GM12874 (cell line): ENCODE data around the gene PCLAF.

Source experiments
- TF ChIP-seq, protein P1 (sequence below): IDR thresholded peaks from 2 replicates; pipeline ENCODE4 v1.5.1; 2011; ENCODE audit warnings: low read depth, mild to moderate bottlenecking, control low read depth, low read length, moderate library complexity; ENCODE audit not compliant: insufficient read depth

The PCLAF gene

GRCh38 chr15:64355348-64355943 is 25.8 kb downstream of the PCLAF start:
- TF ChIP-seq, protein P1, sequence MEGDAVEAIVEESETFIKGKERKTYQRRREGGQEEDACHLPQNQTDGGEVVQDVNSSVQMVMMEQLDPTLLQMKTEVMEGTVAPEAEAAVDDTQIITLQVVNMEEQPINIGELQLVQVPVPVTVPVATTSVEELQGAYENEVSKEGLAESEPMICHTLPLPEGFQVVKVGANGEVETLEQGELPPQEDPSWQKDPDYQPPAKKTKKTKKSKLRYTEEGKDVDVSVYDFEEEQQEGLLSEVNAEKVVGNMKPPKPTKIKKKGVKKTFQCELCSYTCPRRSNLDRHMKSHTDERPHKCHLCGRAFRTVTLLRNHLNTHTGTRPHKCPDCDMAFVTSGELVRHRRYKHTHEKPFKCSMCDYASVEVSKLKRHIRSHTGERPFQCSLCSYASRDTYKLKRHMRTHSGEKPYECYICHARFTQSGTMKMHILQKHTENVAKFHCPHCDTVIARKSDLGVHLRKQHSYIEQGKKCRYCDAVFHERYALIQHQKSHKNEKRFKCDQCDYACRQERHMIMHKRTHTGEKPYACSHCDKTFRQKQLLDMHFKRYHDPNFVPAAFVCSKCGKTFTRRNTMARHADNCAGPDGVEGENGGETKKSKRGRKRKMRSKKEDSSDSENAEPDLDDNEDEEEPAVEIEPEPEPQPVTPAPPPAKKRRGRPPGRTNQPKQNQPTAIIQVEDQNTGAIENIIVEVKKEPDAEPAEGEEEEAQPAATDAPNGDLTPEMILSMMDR, result no peak

DNA sequence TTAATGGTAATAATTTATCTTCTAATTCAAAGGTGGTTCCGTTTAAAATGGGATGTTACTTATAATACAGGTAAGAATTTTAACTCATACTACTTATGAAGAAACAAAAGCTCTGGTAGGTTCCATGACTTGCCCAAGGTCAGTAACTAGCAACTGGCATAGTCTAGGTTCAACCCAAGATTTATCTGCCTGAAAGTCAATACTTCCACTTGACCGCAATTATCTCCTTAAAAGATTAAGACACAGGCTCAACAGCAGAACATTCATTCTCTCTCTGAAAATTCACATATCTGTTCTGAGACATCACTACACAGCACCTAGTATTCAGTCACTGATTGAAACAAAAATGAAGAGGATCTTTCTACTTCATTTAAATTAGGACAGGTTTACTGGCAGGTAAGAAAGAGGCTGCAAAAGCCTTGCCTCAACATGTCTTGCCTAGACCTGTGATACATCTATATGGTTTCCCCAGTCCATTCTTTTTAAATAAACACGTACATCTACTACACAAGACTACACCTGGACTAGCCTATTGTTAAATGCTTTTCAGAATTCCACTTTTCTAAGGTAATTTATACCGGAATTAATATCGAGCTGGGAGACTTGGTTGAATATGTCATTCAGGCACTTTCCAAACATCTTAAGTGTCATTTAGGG is 26.4 kb downstream of the PCLAF start:
- TF ChIP-seq, protein P1, result no peak

- TF ChIP-seq, protein P1, result no peak
Measured at GRCh38 chr15:64351265-64351664, 30.0 kb downstream of the PCLAF start.

- TF ChIP-seq, protein P1, result no peak
Measured at GRCh38 chr15:64349375-64349774, 31.9 kb downstream of the PCLAF start.

- TF ChIP-seq, protein P1, result no peak
Measured at GRCh38 chr15:64348455-64348854, 32.8 kb downstream of the PCLAF start.

- TF ChIP-seq, protein P1, result no peak
Measured at GRCh38 chr15:64344651-64345294, 36.5 kb downstream of the PCLAF start.

GRCh38 chr15:64343841-64344240 is 37.4 kb downstream of the PCLAF start:
- TF ChIP-seq, protein P1, result no peak
